Testis (tissue), 2 donors: ENCODE measurements around the gene WBP11.

ENCODE experiments used
- POLR2A ChIP-seq: fragments of 450-650 bp; IDR thresholded peaks from one replicate; pipeline ENCODE4 v1.6.1; 2017; ENCODE audit warnings: antibody characterized with exemption, mild to moderate bottlenecking, moderate library complexity
- TF ChIP-seq, protein P1 (sequence below), 3 experiments: fragments of 450-650 bp in 2 of 3; fragments of 200-600 bp in 1 of 3; sonication (generic) in 1 of 3; IDR thresholded peaks; one replicate each; pipeline ENCODE4 v1.5.1; 2016 to 2019; ENCODE audit warnings: antibody characterized with exemption in 3 of 3, mild to moderate bottlenecking in 2 of 3, moderate library complexity in 1 of 3

DNA sequence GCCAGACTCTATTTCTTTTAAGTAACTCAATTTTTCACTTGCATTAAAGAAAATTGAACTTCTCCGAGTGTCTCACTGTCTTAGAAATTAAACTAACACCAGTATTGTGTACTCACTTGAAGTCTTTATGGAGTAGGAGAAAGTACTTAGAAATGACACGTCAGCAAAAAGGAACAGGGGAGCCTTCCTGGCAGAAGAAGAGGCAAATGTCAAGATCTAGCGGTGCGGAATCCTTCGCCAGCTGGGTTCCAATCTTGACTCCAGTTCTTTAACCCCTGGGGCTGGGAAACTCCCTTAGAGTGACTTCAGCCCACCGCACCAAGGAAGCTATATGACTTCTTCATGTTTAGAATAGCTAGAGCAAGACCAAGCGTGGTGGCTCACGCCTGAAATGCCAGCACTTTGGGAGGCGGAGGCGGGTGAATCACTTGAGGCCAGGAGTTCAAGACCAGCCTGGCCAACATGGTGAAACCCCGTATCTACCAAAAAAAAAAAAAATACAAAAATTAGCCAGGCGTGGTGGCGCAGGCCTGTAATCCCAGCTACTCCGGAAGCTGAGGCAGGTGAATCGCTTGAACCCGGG lies 34.4 kb downstream of the WBP11 start:
- no peak for TF ChIP-seq POLR2A
- TF ChIP-seq, protein P1, sequence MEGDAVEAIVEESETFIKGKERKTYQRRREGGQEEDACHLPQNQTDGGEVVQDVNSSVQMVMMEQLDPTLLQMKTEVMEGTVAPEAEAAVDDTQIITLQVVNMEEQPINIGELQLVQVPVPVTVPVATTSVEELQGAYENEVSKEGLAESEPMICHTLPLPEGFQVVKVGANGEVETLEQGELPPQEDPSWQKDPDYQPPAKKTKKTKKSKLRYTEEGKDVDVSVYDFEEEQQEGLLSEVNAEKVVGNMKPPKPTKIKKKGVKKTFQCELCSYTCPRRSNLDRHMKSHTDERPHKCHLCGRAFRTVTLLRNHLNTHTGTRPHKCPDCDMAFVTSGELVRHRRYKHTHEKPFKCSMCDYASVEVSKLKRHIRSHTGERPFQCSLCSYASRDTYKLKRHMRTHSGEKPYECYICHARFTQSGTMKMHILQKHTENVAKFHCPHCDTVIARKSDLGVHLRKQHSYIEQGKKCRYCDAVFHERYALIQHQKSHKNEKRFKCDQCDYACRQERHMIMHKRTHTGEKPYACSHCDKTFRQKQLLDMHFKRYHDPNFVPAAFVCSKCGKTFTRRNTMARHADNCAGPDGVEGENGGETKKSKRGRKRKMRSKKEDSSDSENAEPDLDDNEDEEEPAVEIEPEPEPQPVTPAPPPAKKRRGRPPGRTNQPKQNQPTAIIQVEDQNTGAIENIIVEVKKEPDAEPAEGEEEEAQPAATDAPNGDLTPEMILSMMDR (IDR thresholded peaks at IDR 0.05), result no peak
